Endothelial cell (in vitro differentiated cells): Measurements from ENCODE around the gene CIT. TPM values are rescaled to one million over a fixed set of nuclear protein-coding genes. Genes with fewer than 3 reads are reported as not detected.

Source experiments
- DNase-seq: peaks from one replicate; pipeline ENCODE4 v3.0.0; 2021; ENCODE audit warnings: low spot score
- H3K27ac Mint-ChIP-seq: one replicate; pipeline ENCODE4 v1.8.0; 2021; ENCODE audit warnings: mixed read lengths, inconsistent platforms; ENCODE audit not compliant: unreplicated experiment
- H3K27me3 Mint-ChIP-seq: one replicate; pipeline ENCODE4 v1.8.0; 2021; ENCODE audit warnings: mild to moderate bottlenecking, moderate library complexity, mixed read lengths, inconsistent platforms; ENCODE audit not compliant: unreplicated experiment
- H3K36me3 Mint-ChIP-seq: one replicate; pipeline ENCODE4 v1.8.0; 2021; ENCODE audit warnings: mild to moderate bottlenecking, low read depth, mixed read lengths, inconsistent platforms; ENCODE audit not compliant: unreplicated experiment
- H3K4me1 Mint-ChIP-seq: one replicate; pipeline ENCODE4 v1.8.0; 2021; ENCODE audit warnings: mild to moderate bottlenecking, mixed read lengths, inconsistent platforms; ENCODE audit not compliant: unreplicated experiment
- H3K4me3 Mint-ChIP-seq: one replicate; pipeline ENCODE4 v1.8.0; 2021; ENCODE audit warnings: mild to moderate bottlenecking, mixed read lengths, inconsistent platforms; ENCODE audit not compliant: unreplicated experiment
- H3K9me3 Mint-ChIP-seq: one replicate; pipeline ENCODE4 v1.8.0; 2021; ENCODE audit warnings: mixed read lengths, inconsistent platforms; ENCODE audit not compliant: unreplicated experiment
- CTCF ChIP-seq: fragments of 200-600 bp; sonication (generic); IDR thresholded peaks from one replicate; pipeline ENCODE4 v1.5.0; 2021; ENCODE audit warnings: antibody characterized with exemption; ENCODE audit not compliant: unreplicated experiment
- total RNA-seq: library from RNA; stranded (reverse); fragmentation: NEBNext Ultra II Directional; extraction: Animal tissue kit (Norgen Biotek cat#: 25700); gene quantifications from one replicate; pipeline ENCODE4 v1.2.1, GENCODE V29; 2021; ENCODE audit not compliant: unreplicated experiment

The CIT gene
- total RNA-seq, 1 donor from 2014 or later: 14.4 TPM

- peaks cover 8% of the 10 kb centered on the region for H3K27me3 Mint-ChIP-seq
- TF ChIP-seq CTCF: no peak
- no peak overlapping the region for H3K27ac Mint-ChIP-seq
- peak overlapping the region; percentile 45 for H3K4me3 Mint-ChIP-seq
- DNase-seq: no peak
- H3K9me3 Mint-ChIP-seq: no peaks in the 10 kb centered on the region
- H3K36me3 Mint-ChIP-seq: peaks cover 56% of the 10 kb centered on the region
- H3K4me1 Mint-ChIP-seq: peaks cover 4% of the 10 kb centered on the region
Measured at GRCh38 chr12:119679081-119679480, 198.0 kb downstream of the CIT start.

- no peak overlapping the region for H3K27ac Mint-ChIP-seq
- peaks cover 8% of the 10 kb centered on the region for H3K27me3 Mint-ChIP-seq
- DNase-seq: no peak
- H3K36me3 Mint-ChIP-seq: peaks cover 54% of the 10 kb centered on the region
- no peak overlapping the region for H3K4me3 Mint-ChIP-seq
- peaks cover 10% of the 10 kb centered on the region for H3K4me1 Mint-ChIP-seq
- TF ChIP-seq CTCF: no peak
- no peaks in the 10 kb centered on the region for H3K9me3 Mint-ChIP-seq
Measured at GRCh38 chr12:119678459-119678858, 198.7 kb downstream of the CIT start.

GRCh38 chr12:119676573-119676972 is 200.5 kb downstream of the CIT start:
- peaks cover 29% of the 10 kb centered on the region for H3K4me1 Mint-ChIP-seq
- peaks cover 8% of the 10 kb centered on the region for H3K27me3 Mint-ChIP-seq
- no peaks in the 10 kb centered on the region for H3K9me3 Mint-ChIP-seq
- DNase-seq: no peak
- no peak overlapping the region for H3K27ac Mint-ChIP-seq
- peak overlapping the region; percentile 56 for H3K4me3 Mint-ChIP-seq
- no peak for TF ChIP-seq CTCF
- peaks cover 54% of the 10 kb centered on the region for H3K36me3 Mint-ChIP-seq

- H3K27me3 Mint-ChIP-seq: peaks cover 8% of the 10 kb centered on the region
- DNase-seq: no peak
- H3K4me1 Mint-ChIP-seq: peaks cover 35% of the 10 kb centered on the region
- no peaks in the 10 kb centered on the region for H3K9me3 Mint-ChIP-seq
- peaks cover 57% of the 10 kb centered on the region for H3K36me3 Mint-ChIP-seq
- no peak for TF ChIP-seq CTCF
- H3K27ac Mint-ChIP-seq: no peak overlapping the region
- H3K4me3 Mint-ChIP-seq: no peak overlapping the region
Measured at GRCh38 chr12:119676022-119676421, 201.1 kb downstream of the CIT start.

GRCh38 chr12:119674560-119674959 is 202.6 kb downstream of the CIT start:
- H3K27ac Mint-ChIP-seq: peak overlapping the region; percentile 89
- H3K36me3 Mint-ChIP-seq: peaks cover 48% of the 10 kb centered on the region
- no peak for TF ChIP-seq CTCF
- no peak for DNase-seq
- peaks cover 44% of the 10 kb centered on the region for H3K4me1 Mint-ChIP-seq
- peaks cover 7% of the 10 kb centered on the region for H3K27me3 Mint-ChIP-seq
- H3K4me3 Mint-ChIP-seq: no peak overlapping the region
- no peaks in the 10 kb centered on the region for H3K9me3 Mint-ChIP-seq
